Measurements from ENCODE around the gene PIP4K2C.
"Not testable (repeated sequence)": the region's sequence is repeated elsewhere in the genome, so short reads cannot be mapped to it uniquely, and the experiment has no call there.

The PIP4K2C gene

DNA sequence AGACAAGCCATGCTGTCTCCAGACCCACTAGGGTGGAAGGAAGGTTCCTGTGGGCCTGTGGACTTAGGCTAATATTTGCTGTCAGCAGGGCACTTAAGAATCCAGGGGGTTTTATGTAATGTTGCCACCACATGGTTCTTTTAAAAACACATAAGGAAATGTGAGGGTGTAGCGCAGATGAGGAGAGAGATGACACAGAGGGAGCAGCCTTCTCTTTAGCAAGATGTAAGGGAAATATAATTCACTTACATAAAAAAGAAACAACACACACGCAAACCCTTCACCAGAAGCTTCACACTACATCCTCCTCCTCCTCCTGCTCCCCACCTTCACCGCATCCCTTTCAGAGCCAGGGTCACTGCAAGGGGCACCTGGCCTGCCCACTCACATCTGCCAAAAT, 4.9 kb upstream of the PIP4K2C start:
- no peak for DNase-seq

DNA sequence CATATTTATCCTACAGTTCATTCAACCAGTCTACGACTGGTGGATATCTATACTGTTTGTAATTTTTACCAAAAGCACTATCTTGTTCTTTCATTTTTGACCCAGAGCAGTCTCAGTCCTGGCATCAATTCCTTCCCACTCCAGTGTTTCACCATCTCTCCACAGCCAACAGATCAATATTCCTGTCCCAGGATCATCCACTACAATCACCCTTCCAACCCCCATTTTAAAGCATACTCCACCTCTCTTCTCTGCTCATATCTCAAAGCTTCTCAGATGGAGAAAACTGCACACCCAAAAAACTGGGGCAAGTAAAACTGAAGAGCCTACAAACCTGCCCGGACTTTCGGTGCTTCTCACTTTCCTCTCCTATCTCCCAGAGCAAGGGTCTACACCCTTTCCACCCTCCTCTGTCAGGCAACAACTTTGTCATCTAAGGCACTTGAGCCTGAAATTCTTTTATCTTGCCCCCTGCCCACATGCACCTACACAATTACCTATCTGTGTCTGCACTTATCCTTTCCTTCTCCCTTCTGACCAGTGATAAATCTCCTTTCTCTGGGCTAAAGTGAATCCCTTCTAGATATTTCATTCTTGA, 4.1 kb upstream of the PIP4K2C start:
- DNase-seq, result no peak

DNA sequence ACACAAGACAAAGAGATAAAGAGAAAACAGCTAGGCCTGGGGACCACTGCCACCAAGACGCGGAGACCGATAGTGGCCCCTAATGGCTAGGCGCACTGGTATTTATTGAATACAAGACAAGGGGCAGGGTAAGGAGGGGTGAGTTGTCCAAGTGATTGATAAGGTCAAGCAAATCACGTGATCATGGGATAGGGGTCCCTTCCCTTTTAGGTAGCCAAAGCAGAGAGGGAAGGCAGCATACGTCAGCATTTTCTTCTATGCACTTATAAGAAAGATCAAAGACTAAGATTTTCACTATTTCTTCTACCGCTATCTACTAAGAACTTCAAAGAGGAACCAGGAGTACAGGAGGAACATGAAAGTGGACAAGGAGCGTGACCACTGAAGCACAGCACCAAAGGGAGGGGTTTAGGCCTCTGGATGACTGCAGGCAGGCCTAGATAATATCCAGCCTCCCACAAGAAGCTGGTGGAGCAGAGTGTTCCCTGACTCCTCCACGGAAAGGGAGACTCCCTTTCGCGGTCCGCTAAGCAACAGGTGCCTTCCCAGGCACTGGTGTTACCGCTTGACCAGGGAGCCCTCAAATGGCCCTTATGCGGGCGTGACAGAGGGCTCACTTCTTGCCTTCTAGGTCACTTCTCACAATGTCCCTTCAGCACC, 1.9 kb upstream of the PIP4K2C start:
- DNase-seq, result not testable (repeated sequence)

GRCh38 chr12:57590479-57590863, 521 bp upstream of the PIP4K2C start:
- no peak for DNase-seq

DNA sequence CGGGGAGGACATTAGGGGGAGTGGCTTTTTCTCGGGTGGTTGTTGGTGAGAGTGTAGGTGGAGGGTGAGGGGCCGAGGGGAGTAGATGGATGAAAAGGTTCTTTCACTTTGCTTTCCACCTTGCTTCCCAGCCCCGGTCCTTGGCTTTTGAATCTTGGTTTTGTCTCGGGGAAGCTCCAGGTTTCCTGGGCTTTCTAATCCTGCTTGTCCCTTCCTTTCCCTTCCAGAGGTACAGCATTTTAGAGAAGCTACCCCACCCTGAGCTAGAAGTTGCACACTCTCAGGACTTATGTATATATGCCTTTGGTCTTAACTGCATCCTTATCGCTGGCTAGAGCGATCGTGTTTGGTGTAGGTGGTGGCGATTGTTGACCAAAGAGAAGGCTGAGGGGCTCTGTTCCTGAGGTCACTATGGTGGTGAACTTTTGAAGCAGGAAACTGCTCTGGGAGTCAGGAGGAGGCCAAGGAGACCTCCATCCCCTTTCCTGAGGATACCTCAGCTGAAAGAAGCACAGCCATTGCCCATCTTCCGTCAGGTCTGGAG, 862 bp downstream of the PIP4K2C start:
- DNase-seq, result no peak

GRCh38 chr12:57592551-57593165, 1.7 kb downstream of the PIP4K2C start:
- DNase-seq, result no peak

- DNase-seq, result no peak
Measured at GRCh38 chr12:57593187-57593586, 2.2 kb downstream of the PIP4K2C start.

DNA sequence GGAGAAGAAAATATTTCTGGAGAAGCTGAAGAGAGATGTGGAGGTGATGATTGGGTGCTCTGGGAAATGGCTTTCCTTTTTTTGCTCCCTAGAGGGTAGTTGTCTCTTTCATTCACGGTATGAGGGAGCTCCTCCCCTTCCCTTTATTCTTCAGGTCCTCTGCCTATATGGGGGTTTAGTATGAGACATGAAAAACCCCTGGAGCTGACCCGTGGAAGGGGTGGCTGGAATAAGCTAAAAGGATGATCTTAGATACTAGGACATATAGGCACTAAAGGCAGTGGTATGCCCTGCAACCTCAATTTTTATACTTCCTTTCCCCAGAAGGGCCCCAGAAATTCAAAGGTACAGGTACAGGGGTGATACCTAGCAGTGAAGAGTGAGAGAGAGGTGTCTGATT, 9.4 kb downstream of the PIP4K2C start:
- no peak for DNase-seq

DNA sequence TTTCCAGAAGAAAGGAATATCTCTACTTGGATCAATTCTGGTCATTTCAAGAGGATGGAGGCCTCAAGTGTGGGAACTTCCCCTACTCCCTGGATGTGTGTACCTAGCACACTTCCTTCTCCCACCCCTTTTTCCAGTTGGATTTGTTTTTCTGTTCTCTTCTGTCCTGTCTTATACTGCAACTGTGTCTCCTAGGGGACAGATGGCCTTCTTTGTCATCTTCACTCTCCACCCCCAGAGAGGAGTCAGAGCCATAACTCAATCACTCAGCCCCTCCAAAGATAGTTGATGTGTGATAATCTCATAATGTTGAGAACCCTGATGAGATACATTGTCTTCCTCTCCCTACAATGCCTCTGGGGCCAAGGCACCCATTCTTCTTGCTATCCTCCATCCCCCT, 11.6 kb downstream of the PIP4K2C start:
- DNase-seq, result no peak

DNA sequence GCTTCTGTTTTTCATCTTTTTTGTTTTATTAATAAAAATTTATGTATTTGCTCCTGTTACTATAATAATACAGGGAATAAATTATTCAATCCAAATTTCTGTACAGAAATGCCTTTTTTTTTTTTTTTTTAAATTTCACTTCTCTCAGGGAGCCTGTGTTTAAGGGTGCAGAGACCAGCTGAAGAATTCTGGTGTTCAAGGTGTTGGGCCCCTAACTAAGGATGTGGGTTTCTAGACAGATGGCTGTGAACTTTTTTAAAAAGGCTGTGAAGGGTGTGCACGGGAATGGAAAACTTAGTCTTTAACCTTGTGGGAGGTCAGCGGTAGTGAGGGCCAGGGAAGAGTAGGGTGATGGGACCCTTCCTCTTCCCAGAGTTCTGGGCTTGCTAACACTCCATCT, 12.3 kb downstream of the PIP4K2C start:
- DNase-seq, result no peak

DNA sequence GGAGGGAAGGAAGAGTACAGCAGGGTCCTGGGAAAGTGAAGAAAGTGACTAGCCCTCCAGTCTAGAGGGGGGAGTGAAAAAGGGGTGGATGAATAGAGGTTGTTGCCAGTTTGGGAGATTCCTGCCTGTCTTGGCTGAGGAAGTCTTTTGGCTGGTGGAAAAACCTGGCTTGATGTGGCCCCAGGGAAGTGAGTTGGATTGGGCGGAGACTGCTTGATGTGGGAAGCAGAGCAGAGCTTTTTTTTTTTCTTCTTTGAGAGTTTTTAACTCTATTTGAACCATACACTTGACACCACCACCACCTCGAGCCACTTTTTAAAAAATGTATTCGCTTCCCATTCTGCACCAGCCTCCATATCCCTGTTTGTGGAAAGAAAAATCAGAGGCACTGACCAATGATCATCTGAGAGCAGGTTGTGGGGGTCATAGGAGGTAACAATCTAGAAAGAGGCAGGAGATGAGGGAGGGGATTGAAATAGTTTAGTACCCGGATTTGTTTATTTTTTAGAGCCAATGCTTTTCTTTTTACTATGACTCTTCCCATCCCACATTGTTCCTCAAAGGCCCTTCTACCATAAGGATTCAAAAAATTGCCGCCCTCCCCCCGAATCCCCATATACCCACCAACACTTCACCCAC, 12.9 kb downstream of the PIP4K2C start:
- no peak for DNase-seq

DNA sequence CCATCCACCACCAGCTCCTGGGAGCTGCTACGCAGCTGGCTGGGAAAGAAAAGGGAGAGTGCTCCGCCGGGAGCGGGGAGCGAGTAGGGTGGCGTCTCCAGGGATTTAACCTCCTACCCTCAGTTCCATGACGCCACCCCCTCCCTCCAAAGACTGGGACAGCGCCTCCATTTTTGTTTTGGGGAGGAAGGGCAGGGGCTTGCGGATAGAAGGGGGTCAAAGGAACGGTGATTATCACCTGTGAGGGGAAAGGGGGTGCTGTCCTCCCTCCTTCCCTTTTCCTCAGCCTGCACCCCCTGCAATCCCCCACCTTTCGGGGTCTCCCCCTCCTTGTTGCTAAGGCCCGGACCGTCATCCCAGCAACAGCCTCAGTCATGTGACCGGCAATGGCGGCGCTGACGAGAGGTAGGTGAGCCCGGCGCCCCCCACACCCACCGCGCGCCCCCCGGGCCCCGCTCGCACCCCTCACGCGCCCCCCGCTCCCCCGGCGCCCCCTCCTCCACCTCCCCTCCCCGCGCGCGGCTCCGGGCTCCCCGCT, 13.5 kb downstream of the PIP4K2C start, which contains the start of gene DTX3:
Gene DTX3 (plus strand): TSS at position 371 of the 538 bp plus-strand sequence. CDS start 1,694 bp downstream, outside the sequence.
- peak in 1 of 2 donors; percentile 18 for DNase-seq

- DNase-seq, result no peak
Measured at GRCh38 chr12:57604992-57605810, 14.2 kb downstream of the PIP4K2C start.

- no peak for DNase-seq
Measured at GRCh38 chr12:57605811-57606311, 14.9 kb downstream of the PIP4K2C start.

GRCh38 chr12:57606399-57606798, 15.4 kb downstream of the PIP4K2C start:
- DNase-seq, result no peak

DNA sequence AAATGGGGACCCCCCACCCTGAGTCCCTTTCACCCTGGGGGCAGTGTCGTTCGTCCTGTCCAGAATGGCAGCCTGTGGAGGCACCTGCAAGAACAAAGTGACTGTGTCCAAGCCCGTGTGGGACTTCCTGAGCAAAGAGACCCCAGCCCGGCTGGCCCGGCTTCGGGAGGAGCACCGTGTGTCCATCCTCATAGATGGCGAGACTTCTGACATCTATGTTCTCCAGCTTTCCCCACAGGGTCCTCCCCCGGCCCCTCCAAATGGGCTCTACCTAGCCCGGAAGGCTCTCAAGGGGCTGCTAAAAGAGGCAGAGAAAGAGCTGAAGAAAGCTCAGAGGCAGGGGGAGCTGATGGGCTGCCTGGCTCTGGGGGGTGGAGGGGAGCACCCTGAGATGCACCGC, 15.8 kb downstream of the PIP4K2C start:
- no peak for DNase-seq

- no peak for DNase-seq
Measured at GRCh38 chr12:57607958-57608663, 17.1 kb downstream of the PIP4K2C start.

DNA sequence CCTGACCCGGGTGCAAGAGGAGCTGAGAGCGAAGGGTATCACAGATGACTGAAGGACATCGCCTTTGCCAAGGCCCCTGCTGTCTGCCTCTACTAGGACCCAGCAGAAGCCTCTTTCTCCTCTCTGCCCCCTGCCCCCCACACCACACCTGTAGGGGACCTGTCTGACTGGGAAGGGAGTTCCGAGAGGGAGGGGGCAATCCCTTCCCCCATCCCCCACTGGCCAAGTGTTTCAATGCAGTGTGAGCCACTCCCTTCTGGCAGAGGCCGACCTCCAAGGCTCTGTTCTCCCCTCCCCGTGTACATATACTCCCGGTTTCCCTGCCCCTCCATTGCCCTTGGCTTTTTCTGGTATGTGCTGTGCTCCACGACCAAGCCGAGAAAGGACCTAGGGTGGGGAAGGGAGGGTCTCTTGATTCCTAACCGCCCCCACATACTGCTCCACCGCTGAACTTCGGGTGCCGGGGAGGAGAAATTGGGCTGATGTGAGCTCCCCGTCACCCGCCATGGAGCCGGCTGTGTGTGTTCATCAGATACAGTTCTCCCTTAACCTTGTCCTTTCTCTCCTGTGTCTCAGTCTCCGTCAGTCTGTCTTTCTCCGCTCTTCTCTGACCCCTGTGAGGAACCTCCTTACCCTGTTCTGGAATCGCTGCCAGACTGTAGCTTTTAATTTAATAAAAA, 18.2 kb downstream of the PIP4K2C start:
- DNase-seq, result no peak

DNA sequence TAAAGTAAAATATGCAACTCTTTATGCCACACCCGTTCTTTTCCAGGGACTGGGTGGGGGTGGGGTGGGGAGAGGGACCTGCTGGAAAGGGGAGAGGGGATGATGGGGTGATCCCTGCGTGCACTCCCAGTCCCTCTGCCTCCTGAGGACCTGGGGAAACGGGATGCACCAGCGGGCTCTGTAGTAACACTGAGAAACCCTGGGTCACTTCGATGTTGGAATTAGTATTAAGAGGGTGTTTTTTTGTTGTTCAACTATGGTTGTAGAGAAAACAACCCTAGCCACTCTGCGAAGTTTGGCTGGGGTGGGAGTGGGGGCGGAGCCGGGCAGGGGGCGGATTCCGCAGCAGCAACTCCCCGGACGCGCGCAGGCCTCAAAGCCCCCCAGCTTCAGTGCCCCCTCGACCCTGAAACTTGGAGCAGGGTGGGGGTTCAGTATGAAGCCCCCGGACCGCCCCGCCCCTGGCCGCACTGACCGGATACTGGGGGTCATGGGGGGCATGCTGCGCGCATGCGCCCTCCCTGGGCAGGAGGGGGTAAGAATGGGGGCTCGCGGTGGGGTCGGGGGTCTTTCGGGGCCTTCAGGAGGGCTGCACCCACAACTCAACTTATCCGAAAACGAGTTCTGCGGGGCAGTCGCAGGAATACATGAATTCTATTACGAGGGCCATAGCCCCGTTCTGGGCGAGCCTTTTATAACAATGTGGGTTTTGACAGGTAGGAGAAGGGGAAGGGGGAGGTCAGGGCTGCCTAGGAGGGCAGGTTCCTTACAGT, 19.0 kb downstream of the PIP4K2C start:
- DNase-seq, result no peak

DNA sequence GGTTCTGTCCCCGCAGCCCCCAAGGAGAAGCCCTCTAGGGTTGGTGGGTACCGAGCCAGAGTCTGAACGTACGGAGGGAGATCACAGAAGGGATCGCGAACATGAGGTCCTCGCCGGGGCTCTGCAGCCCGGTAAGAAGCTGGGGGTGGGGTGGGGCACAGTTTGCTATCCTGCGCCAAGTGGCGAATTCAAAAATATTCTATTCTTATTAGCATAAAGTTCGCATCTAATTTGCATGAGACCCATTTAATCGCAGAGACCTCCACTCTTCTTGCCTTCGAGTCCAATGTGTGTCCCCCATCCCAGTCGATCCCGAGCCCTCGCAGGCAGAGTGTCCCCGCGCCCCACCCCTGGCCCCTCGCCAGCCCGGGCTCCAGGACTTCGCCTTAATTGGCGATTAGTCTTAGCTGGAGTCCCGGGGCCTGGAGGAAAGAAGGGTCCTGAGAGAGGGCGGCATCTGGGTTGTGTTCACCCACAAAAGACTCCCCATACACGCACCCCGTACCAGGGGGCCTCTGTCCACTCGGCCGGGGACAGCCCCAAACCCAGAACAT, 19.6 kb downstream of the PIP4K2C start:
- no peak for DNase-seq
